Progenitor cell of endocrine pancreas (in vitro differentiated cells): ENCODE measurements around the gene MOV10L1. TPM values are rescaled to one million over a fixed set of nuclear protein-coding genes. Genes with fewer than 3 reads are reported as not detected.

Experiments
- DNase-seq: peaks from one replicate; pipeline ENCODE4 v3.0.0; 2021; ENCODE audit warnings: low spot score; ENCODE audit not compliant: unreplicated experiment
- H3K27ac Mint-ChIP-seq: 2 replicates; pipeline ENCODE4 v1.8.0; 2021; ENCODE audit warnings: mild to moderate bottlenecking, moderate library complexity, mixed read lengths
- H3K27me3 Mint-ChIP-seq: 2 replicates; pipeline ENCODE4 v1.8.0; 2021; ENCODE audit warnings: mixed read lengths
- H3K36me3 Mint-ChIP-seq: 2 replicates; pipeline ENCODE4 v1.8.0; 2022; ENCODE audit warnings: mixed read lengths; ENCODE audit not compliant: insufficient read depth
- H3K4me1 Mint-ChIP-seq: 2 replicates; pipeline ENCODE4 v1.8.0; 2021; ENCODE audit warnings: low read depth, mixed read lengths
- H3K4me3 Mint-ChIP-seq: 2 replicates; pipeline ENCODE4 v1.8.0; 2021; ENCODE audit warnings: low read depth, mild to moderate bottlenecking, moderate library complexity, mixed read lengths
- H3K9me3 Mint-ChIP-seq: 2 replicates; pipeline ENCODE4 v1.8.0; 2021; ENCODE audit warnings: low read depth, mixed read lengths
- CTCF ChIP-seq: fragments of 200-600 bp; sonication (generic); IDR thresholded peaks from one replicate; pipeline ENCODE4 v1.5.0; 2021; ENCODE audit warnings: antibody characterized with exemption, mild to moderate bottlenecking; ENCODE audit not compliant: unreplicated experiment
- total RNA-seq: library from RNA; stranded (reverse); gene quantifications from 2 replicates; pipeline ENCODE4 v1.2.1, GENCODE V29; 2021

MOV10L1 gene
- total RNA-seq, 1 donor from 2014 or later: 0.22 TPM

- H3K4me1 Mint-ChIP-seq: peaks cover 5% of the 10 kb centered on the region
- no peak for DNase-seq
- no peak overlapping the region for H3K27ac Mint-ChIP-seq
- no peak for TF ChIP-seq CTCF
- peaks cover 2% of the 10 kb centered on the region for H3K36me3 Mint-ChIP-seq
- peaks cover 22% of the 10 kb centered on the region for H3K27me3 Mint-ChIP-seq
- H3K9me3 Mint-ChIP-seq: peaks cover 3% of the 10 kb centered on the region
- H3K4me3 Mint-ChIP-seq: no peak overlapping the region
Observed at GRCh38 chr22:50087646-50088045, 2.2 kb upstream of the MOV10L1 start.

- no peak for TF ChIP-seq CTCF
- Mint-ChIP-seq H3K9me3 (peaks cover 3% of the 10 kb centered on the region), H3K27me3 (peaks cover 22% of the 10 kb centered on the region), H3K4me3 (no peak overlapping the region), H3K27ac (no peak overlapping the region), H3K4me1 (peaks cover 5% of the 10 kb centered on the region), H3K36me3 (peaks cover 2% of the 10 kb centered on the region)
- no peak for DNase-seq
Observed at GRCh38 chr22:50088096-50088495, 1.7 kb upstream of the MOV10L1 start.

GRCh38 chr22:50089231-50089630 lies 575 bp upstream of the MOV10L1 start:
- no peak for TF ChIP-seq CTCF
- peaks cover 2% of the 10 kb centered on the region for H3K36me3 Mint-ChIP-seq

GRCh38 chr22:50090412-50090714 lies 557 bp downstream of the MOV10L1 start:
- peaks cover under 1% of the 10 kb centered on the region for H3K4me1 Mint-ChIP-seq
- DNase-seq: no peak
- H3K27ac Mint-ChIP-seq: no peak overlapping the region
- H3K9me3 Mint-ChIP-seq: peaks cover 3% of the 10 kb centered on the region
- H3K36me3 Mint-ChIP-seq: peaks cover 2% of the 10 kb centered on the region
- no peak overlapping the region for H3K4me3 Mint-ChIP-seq
- no peak for TF ChIP-seq CTCF
- H3K27me3 Mint-ChIP-seq: peaks cover 19% of the 10 kb centered on the region

More at GRCh38 chr22:50089231-50089630, 575 bp upstream of the MOV10L1 start:
- peaks cover 22% of the 10 kb centered on the region for H3K27me3 Mint-ChIP-seq
- no peak overlapping the region for H3K4me3 Mint-ChIP-seq
- H3K9me3 Mint-ChIP-seq: peaks cover 3% of the 10 kb centered on the region
- DNase-seq: no peak
- no peak overlapping the region for H3K27ac Mint-ChIP-seq
- H3K4me1 Mint-ChIP-seq: peaks cover 5% of the 10 kb centered on the region

- peaks cover 20% of the 10 kb centered on the region for H3K27me3 Mint-ChIP-seq
- peaks cover 2% of the 10 kb centered on the region for H3K36me3 Mint-ChIP-seq
- H3K9me3 Mint-ChIP-seq: peaks cover 3% of the 10 kb centered on the region
- no peak for DNase-seq
- no peak overlapping the region for H3K27ac Mint-ChIP-seq
- TF ChIP-seq CTCF: no peak
- no peaks in the 10 kb centered on the region for H3K4me1 Mint-ChIP-seq
- H3K4me3 Mint-ChIP-seq: no peak overlapping the region
Observed at GRCh38 chr22:50091092-50091768, 1.4 kb downstream of the MOV10L1 start.
